HT-29 (cell line): Measurements from ENCODE around the gene NCAM1. TPM values are rescaled to one million over a fixed set of nuclear protein-coding genes. Genes with fewer than 3 reads are reported as not detected.
"Not testable (repeated sequence)": the region's sequence is repeated elsewhere in the genome, so short reads cannot be mapped to it uniquely, and the experiment has no call there.

Source experiments
- DNase-seq: peaks from one replicate; pipeline ENCODE4 v3.0.0-alpha.2; 2015; ENCODE audit warnings: low spot score
- total RNA-seq: library from RNA; depleted of rRNA; stranded (reverse); fragments of >200 nt; shearing (Covaris generic); gene quantifications from 2 replicates; pipeline ENCODE4 v1.2.3, GENCODE V29; 2014; rRNA removed

NCAM1 gene
- total RNA-seq: not detected in 2 replicates

- no peak for DNase-seq
Measured at GRCh38 chr11:112961146-112961668, at the start of gene NCAM1. Gene NCAM1, plus strand, starts transcription at chr11:112961420.

- DNase-seq: no peak
Measured at GRCh38 chr11:112922606-112923005, 38.6 kb upstream of the NCAM1 start.

- DNase-seq: not testable (repeated sequence)
Measured at GRCh38 chr11:112924836-112925235, 36.4 kb upstream of the NCAM1 start.

- no peak for DNase-seq
Measured at GRCh38 chr11:112925516-112926310, 35.5 kb upstream of the NCAM1 start.

- no peak for DNase-seq
Measured at GRCh38 chr11:112928136-112928535, 33.1 kb upstream of the NCAM1 start.

GRCh38 chr11:112929432-112929831 lies 31.8 kb upstream of the NCAM1 start:
- DNase-seq: no peak

- no peak for DNase-seq
Measured at GRCh38 chr11:112931703-112932102, 29.5 kb upstream of the NCAM1 start.

- no peak for DNase-seq
Measured at GRCh38 chr11:112932593-112932992, 28.6 kb upstream of the NCAM1 start.

- DNase-seq: no peak
Measured at GRCh38 chr11:112933970-112934369, 27.2 kb upstream of the NCAM1 start.

- DNase-seq: no peak
Measured at GRCh38 chr11:112941104-112941503, 20.1 kb upstream of the NCAM1 start.

GRCh38 chr11:112942966-112943643 lies 18.1 kb upstream of the NCAM1 start:
- DNase-seq: no peak

GRCh38 chr11:112946866-112947265 lies 14.4 kb upstream of the NCAM1 start:
- no peak for DNase-seq

- DNase-seq: no peak
Measured at GRCh38 chr11:112949781-112950575, 11.2 kb upstream of the NCAM1 start.

GRCh38 chr11:112958670-112959069 lies 2.5 kb upstream of the NCAM1 start:
- peak; percentile 9 for DNase-seq

- no peak for DNase-seq
Measured at GRCh38 chr11:112961751-112962578, 745 bp downstream of the NCAM1 start.

- no peak for DNase-seq
Measured at GRCh38 chr11:112962579-112963367, 1.6 kb downstream of the NCAM1 start.

GRCh38 chr11:112963368-112963955 lies 2.2 kb downstream of the NCAM1 start:
- DNase-seq: no peak

- DNase-seq: no peak
Measured at GRCh38 chr11:112965656-112966055, 4.4 kb downstream of the NCAM1 start.

GRCh38 chr11:112966561-112966960 lies 5.3 kb downstream of the NCAM1 start:
- DNase-seq: no peak

- no peak for DNase-seq
Measured at GRCh38 chr11:112967082-112967481, 5.9 kb downstream of the NCAM1 start.
